H54 (cell line): ENCODE results near the gene CCDC150.

Experiments
- DNase-seq: peaks from one replicate; pipeline ENCODE4 v3.0.0; 2011; ENCODE audit warnings: low spot score, mixed read lengths; ENCODE audit not compliant: insufficient read length
- FAIRE-seq: peaks from 3 replicates; lab custom pipeline; 2011; peaks lifted over from hg19 to GRCh38; lab: Jason Lieb, UNC
- POLR2A ChIP-seq: IDR thresholded peaks from 2 replicates; pipeline ENCODE4 v1.6.1; 2011; ENCODE audit warnings: low read depth, mild to moderate bottlenecking, low read length

Gene CCDC150

GRCh38 chr2:196639180-196640030 is at the start of gene CCDC150:
Gene CCDC150 (plus strand): TSS chr2:196639715. CDS start chr2:196639767, 52 bp downstream.
- peak; percentile 61; the same call in 1 of the 2 replicates for TF ChIP-seq POLR2A
- FAIRE-seq (peak; percentile 87), DNase-seq (peak; percentile 92)

GRCh38 chr2:196590286-196590685 is 49.2 kb upstream of the CCDC150 start:
- FAIRE-seq (no peak), DNase-seq (no peak)
- TF ChIP-seq POLR2A, result no peak

GRCh38 chr2:196591004-196591403 is 48.5 kb upstream of the CCDC150 start:
- FAIRE-seq, result no peak
- no peak for DNase-seq
- no peak for TF ChIP-seq POLR2A

- DNase-seq (no peak), FAIRE-seq (no peak)
- TF ChIP-seq POLR2A, result no peak
Measured at GRCh38 chr2:196591621-196592022, 47.9 kb upstream of the CCDC150 start.

GRCh38 chr2:196592331-196592910 is 47.1 kb upstream of the CCDC150 start:
- no peak for DNase-seq
- FAIRE-seq, result no peak
- TF ChIP-seq POLR2A, result no peak

GRCh38 chr2:196592911-196593881 is 46.3 kb upstream of the CCDC150 start, which contains the start of gene HECW2:
Gene HECW2 (minus strand): TSS chr2:196593554.
- DNase-seq (peak; percentile 41), FAIRE-seq (no peak)
- peak; percentile 32 for TF ChIP-seq POLR2A

- FAIRE-seq (no peak), DNase-seq (no peak)
- TF ChIP-seq POLR2A, result no peak
Measured at GRCh38 chr2:196594158-196594557, 45.4 kb upstream of the CCDC150 start.

GRCh38 chr2:196597531-196597930 is 42.0 kb upstream of the CCDC150 start:
- no peak for DNase-seq
- no peak for FAIRE-seq
- TF ChIP-seq POLR2A, result no peak

- FAIRE-seq, result no peak
- no peak for DNase-seq
- no peak for TF ChIP-seq POLR2A
Measured at GRCh38 chr2:196598412-196598811, 41.1 kb upstream of the CCDC150 start.

GRCh38 chr2:196598846-196599245 is 40.7 kb upstream of the CCDC150 start:
- no peak for TF ChIP-seq POLR2A

GRCh38 chr2:196601430-196602306 is 37.8 kb upstream of the CCDC150 start:
- peak; percentile 99 for FAIRE-seq

More at GRCh38 chr2:196598846-196599245, 40.7 kb upstream of the CCDC150 start:
- no peak for DNase-seq
- FAIRE-seq, result no peak

GRCh38 chr2:196604196-196604595 is 35.3 kb upstream of the CCDC150 start:
- DNase-seq (no peak), FAIRE-seq (no peak)
- TF ChIP-seq POLR2A, result no peak

More at GRCh38 chr2:196601430-196602306, 37.8 kb upstream of the CCDC150 start:
- peak; percentile 93 for DNase-seq
- TF ChIP-seq POLR2A, result no peak; the same call in 1 of the 2 replicates
